ENCODE data around the gene GALNT16.

GALNT16 gene

GRCh38 chr14:69350892-69351291 lies 90.9 kb downstream of the GALNT16 start:
- no peak for ATAC-seq
- TF ChIP-seq ESRRG (CRISPR knock-in tag; IDR thresholded peaks at IDR 0.05) = no peak
- no peak for TF ChIP-seq ISL1 (CRISPR knock-in tag; IDR thresholded peaks at IDR 0.05)
- no peak for TF ChIP-seq ZNF8 (CRISPR knock-in tag; IDR thresholded peaks at IDR 0.05)
- TF ChIP-seq PPARA (CRISPR knock-in tag; IDR thresholded peaks at IDR 0.05; ENCODE audit: borderline replicate concordance) = no peak
- no peak for TF ChIP-seq ZFP3 (CRISPR knock-in tag; IDR thresholded peaks at IDR 0.05)
- TF ChIP-seq ZFP30 (CRISPR knock-in tag; IDR thresholded peaks at IDR 0.05) = no peak
- TF ChIP-seq CSRNP3 (CRISPR knock-in tag; IDR thresholded peaks at IDR 0.05) = no peak
- no peak for TF ChIP-seq ARNTL (CRISPR knock-in tag; IDR thresholded peaks at IDR 0.05; ENCODE audit: borderline replicate concordance, low read depth)
- TF ChIP-seq BACH2 (CRISPR knock-in tag; IDR thresholded peaks at IDR 0.05; ENCODE audit: borderline replicate concordance) = no peak
- no peak for TF ChIP-seq ZNF565 (CRISPR knock-in tag; conservative IDR thresholded peaks at IDR 0.05; ENCODE audit: low read depth)
- no peak for TF ChIP-seq ZNF70 (CRISPR knock-in tag; IDR thresholded peaks at IDR 0.05)
- TF ChIP-seq, protein P1, sequence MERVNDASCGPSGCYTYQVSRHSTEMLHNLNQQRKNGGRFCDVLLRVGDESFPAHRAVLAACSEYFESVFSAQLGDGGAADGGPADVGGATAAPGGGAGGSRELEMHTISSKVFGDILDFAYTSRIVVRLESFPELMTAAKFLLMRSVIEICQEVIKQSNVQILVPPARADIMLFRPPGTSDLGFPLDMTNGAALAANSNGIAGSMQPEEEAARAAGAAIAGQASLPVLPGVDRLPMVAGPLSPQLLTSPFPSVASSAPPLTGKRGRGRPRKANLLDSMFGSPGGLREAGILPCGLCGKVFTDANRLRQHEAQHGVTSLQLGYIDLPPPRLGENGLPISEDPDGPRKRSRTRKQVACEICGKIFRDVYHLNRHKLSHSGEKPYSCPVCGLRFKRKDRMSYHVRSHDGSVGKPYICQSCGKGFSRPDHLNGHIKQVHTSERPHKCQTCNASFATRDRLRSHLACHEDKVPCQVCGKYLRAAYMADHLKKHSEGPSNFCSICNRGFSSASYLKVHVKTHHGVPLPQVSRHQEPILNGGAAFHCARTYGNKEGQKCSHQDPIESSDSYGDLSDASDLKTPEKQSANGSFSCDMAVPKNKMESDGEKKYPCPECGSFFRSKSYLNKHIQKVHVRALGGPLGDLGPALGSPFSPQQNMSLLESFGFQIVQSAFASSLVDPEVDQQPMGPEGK (CRISPR knock-in tag; IDR thresholded peaks at IDR 0.05; ENCODE audit: borderline replicate concordance) = no peak
- TF ChIP-seq, protein P2, sequence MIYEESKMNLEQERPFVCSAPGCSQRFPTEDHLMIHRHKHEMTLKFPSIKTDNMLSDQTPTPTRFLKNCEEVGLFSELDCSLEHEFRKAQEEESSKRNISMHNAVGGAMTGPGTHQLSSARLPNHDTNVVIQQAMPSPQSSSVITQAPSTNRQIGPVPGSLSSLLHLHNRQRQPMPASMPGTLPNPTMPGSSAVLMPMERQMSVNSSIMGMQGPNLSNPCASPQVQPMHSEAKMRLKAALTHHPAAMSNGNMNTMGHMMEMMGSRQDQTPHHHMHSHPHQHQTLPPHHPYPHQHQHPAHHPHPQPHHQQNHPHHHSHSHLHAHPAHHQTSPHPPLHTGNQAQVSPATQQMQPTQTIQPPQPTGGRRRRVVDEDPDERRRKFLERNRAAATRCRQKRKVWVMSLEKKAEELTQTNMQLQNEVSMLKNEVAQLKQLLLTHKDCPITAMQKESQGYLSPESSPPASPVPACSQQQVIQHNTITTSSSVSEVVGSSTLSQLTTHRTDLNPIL (CRISPR knock-in tag; IDR thresholded peaks at IDR 0.05; ENCODE audit: low read depth) = no peak
- no peak for TF ChIP-seq TSHZ2 (CRISPR knock-in tag; IDR thresholded peaks at IDR 0.05)
- no peak for TF ChIP-seq CSDC2 (CRISPR knock-in tag; IDR thresholded peaks at IDR 0.05)
- no peak for TF ChIP-seq SNAI2 (CRISPR knock-in tag; IDR thresholded peaks at IDR 0.05)
- no peak for TF ChIP-seq ZC3H10 (CRISPR knock-in tag; IDR thresholded peaks at IDR 0.05)

DNA sequence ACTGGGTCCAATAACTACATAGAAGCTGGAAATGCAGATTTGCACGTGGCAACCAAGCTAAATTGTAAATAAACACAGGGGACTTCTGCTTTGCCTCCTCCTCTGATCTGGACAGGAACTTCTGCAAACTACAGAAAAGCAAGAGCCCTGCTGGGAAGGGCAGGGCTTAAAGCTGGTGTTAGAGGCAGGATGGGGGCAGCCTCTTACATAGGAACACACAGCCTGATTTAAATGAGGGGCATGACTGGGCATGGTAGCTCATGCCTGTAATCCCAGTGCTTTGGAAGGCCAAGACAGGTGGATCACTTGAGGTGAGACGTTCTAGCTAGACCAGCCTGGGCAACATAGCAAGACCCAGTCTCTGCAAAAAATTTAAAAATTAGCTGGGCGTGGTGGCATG lies 91.4 kb downstream of the GALNT16 start:
- ATAC-seq = no peak
- no peak for TF ChIP-seq ZFP30 (CRISPR knock-in tag; IDR thresholded peaks at IDR 0.05)
- TF ChIP-seq ARNTL (CRISPR knock-in tag; IDR thresholded peaks at IDR 0.05; ENCODE audit: borderline replicate concordance, low read depth) = no peak
- no peak for TF ChIP-seq CSDC2 (CRISPR knock-in tag; IDR thresholded peaks at IDR 0.05)
- no peak for TF ChIP-seq ZNF565 (CRISPR knock-in tag; conservative IDR thresholded peaks at IDR 0.05; ENCODE audit: low read depth)
- no peak for TF ChIP-seq CSRNP3 (CRISPR knock-in tag; IDR thresholded peaks at IDR 0.05)
- TF ChIP-seq TCF4 (CRISPR knock-in tag; IDR thresholded peaks at IDR 0.05; ENCODE audit: borderline replicate concordance) = no peak
- TF ChIP-seq TOX (CRISPR knock-in tag; IDR thresholded peaks at IDR 0.05; ENCODE audit: borderline replicate concordance) = no peak
- TF ChIP-seq, protein P2 (CRISPR knock-in tag; IDR thresholded peaks at IDR 0.05; ENCODE audit: low read depth) = no peak
- TF ChIP-seq ISL1 (CRISPR knock-in tag; IDR thresholded peaks at IDR 0.05) = no peak
- TF ChIP-seq ZNF8 (CRISPR knock-in tag; IDR thresholded peaks at IDR 0.05) = no peak
- TF ChIP-seq, protein P1 (CRISPR knock-in tag; IDR thresholded peaks at IDR 0.05; ENCODE audit: borderline replicate concordance) = no peak

All from SK-N-SH treated with all-trans-retinoic acid at 6 μM for 48 hours (cell line).